Neural progenitor cell (in vitro differentiated cells): ENCODE results near the gene OPN3.
A peak's percentile ranks its signal among the peaks of the same experiment; 100 is the strongest.

Experiments
- CTCF ChIP-seq: fragments of 200-600 bp; sonication (generic); IDR thresholded peaks from 2 replicates; pipeline ENCODE4 v1.5.1; 2017; ENCODE audit warnings: antibody characterized with exemption, mild to moderate bottlenecking
- EZH2 ChIP-seq: fragments of 200-600 bp; sonication (generic); IDR thresholded peaks from 2 replicates; pipeline ENCODE4 v1.6.1; 2017; ENCODE audit warnings: antibody characterized with exemption, mild to moderate bottlenecking, moderate library complexity

- TF ChIP-seq CTCF (peak; percentile 57), EZH2 (no peak)
Measured at GRCh38 chr1:241627453-241628259, 12.5 kb downstream of the OPN3 start.
